ENCODE data around the gene GSTA3.

Gene GSTA3

DNA sequence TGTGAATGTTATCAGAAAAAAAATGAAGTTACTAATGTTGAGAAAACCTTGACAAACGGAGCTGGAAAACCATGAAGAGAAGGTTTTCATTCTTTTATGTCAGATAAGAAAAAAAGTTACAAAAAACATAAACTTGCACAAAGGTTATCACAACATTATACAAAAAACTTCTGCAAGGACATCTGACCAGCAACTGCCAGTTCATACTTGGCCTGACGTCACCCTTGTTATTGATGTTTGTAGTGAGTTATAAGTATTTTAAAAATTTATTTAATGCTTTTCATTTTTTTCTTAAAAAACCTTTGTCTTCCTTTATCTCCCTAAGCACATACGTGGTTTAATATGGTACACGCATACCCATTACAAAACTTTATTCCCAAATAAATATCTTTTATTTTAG lies 16.3 kb downstream of the GSTA3 start:
- in situ Hi-C loops (cut with HindIII; ENCODE audit: low sequenced_read_pairs) = no loop called here

DNA sequence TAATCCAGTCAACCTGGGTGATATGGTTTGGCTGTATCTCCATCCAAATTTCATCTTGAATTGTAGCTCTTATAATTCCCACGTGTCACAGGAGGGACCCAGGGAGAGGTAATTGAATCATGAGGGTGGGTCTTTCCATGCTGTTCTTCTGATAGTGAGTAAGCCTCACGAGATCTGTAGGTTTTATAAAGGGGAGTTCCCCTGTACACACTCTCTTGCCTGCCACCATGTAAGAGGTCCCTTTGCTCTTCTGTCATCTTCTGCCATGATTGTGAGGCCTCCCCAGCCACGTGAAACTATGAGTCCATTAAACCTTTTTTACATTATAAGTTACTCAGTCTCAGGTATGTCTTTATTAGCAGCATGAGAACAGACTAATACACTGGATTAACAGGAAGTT lies 19.5 kb downstream of the GSTA3 start:
- in situ Hi-C loops (cut with HindIII; ENCODE audit: low sequenced_read_pairs) = no loop called here
- TF ChIP-seq, protein P1, sequence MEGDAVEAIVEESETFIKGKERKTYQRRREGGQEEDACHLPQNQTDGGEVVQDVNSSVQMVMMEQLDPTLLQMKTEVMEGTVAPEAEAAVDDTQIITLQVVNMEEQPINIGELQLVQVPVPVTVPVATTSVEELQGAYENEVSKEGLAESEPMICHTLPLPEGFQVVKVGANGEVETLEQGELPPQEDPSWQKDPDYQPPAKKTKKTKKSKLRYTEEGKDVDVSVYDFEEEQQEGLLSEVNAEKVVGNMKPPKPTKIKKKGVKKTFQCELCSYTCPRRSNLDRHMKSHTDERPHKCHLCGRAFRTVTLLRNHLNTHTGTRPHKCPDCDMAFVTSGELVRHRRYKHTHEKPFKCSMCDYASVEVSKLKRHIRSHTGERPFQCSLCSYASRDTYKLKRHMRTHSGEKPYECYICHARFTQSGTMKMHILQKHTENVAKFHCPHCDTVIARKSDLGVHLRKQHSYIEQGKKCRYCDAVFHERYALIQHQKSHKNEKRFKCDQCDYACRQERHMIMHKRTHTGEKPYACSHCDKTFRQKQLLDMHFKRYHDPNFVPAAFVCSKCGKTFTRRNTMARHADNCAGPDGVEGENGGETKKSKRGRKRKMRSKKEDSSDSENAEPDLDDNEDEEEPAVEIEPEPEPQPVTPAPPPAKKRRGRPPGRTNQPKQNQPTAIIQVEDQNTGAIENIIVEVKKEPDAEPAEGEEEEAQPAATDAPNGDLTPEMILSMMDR (IDR thresholded peaks at IDR 0.05; ENCODE audit: low read depth, low read length) = no peak
- no peak for DNase-seq (ENCODE audit: low read depth, low spot score)
- H3K4me3 ChIP-seq (ENCODE audit: low read depth, low read length) = no peak overlapping the region

More for the DNA sequence above, 16.3 kb downstream of the GSTA3 start:
- no peak overlapping the region for H3K4me3 ChIP-seq (ENCODE audit: low read depth, low read length)
- no peak for DNase-seq (ENCODE audit: low read depth, low spot score)
- TF ChIP-seq, protein P1 (IDR thresholded peaks at IDR 0.05; ENCODE audit: low read depth, low read length) = no peak

DNA sequence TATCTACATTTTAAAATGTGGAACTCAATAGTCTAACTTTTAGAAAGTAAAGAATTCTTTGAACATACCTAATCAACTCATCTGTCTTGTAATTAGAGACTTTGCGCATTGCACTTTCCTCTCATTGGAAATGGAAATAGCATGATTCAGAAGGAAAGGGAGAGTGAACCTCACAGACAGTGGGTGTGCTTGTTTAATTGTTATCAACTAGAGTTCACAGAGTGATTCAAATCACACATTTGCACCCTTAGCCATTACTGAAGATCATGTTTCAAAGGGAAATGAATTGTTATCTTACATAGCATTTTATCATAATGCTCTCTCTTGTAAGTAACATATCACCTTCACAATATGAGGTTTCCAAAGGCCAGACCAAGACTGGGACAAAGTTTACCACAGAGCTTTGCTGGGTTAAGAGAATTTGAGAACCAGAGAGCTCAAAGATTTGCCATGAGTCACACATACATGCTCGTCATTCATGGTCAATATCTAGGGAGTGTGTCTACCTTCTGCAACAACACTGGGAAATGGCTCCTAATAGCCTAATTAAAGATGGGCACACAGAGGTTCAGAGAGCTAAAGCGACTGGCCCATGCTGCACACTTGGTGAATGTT lies 21.5 kb downstream of the GSTA3 start:
- TF ChIP-seq, protein P1 (IDR thresholded peaks at IDR 0.05; ENCODE audit: low read depth, low read length) = no peak

DNA sequence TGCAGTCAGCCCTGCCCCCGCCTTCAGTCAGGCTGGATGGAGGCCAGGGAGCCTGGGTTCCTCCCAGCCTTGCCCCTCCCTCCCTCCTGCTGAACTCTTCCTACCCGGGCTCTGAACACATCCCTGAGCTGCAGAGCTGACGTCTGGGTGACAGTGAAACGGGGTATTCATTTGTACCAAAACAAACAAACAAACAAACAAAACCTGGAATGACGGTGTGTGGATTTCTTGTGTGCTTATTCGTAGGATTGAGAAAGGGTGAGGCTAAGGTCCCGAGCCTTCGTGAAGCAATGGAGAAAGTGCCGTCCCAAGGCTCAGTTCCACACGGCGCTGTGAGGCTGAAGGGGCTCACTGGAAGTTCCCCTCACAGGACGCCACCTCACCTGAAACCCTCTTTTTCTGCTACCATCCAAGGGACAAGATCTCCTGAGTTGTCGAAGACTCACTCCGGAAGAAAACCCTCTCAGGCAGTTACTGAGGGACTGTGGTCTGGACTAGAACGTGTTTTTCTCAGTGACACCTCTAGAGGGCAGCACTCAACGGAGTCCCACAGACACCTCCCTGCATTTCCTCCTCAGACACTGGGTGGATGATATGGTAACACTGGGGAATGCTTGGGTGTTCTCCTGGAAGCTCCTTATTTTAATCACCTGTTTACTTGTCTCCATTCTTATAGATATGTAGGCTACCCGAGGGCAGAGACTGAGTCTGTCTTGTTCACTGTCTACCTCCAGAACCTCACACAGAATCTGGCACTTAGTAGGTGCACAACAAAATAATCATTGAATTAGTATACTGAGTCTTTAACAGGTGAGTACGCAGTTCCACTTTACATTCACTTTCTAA lies 27.3 kb downstream of the GSTA3 start:
- H3K4me3 ChIP-seq (ENCODE audit: low read depth, low read length) = peak overlapping the region; percentile 47
- DNase-seq (ENCODE audit: low read depth, low spot score) = peak; percentile 57
- TF ChIP-seq, protein P1 (IDR thresholded peaks at IDR 0.05; ENCODE audit: low read depth, low read length) = peak; percentile 76
- in situ Hi-C loops (cut with HindIII; ENCODE audit: low sequenced_read_pairs) = no loop called here

More for the DNA sequence above, 21.5 kb downstream of the GSTA3 start:
- no peak overlapping the region for H3K4me3 ChIP-seq (ENCODE audit: low read depth, low read length)
- no peak for DNase-seq (ENCODE audit: low read depth, low spot score)
- in situ Hi-C loops (cut with HindIII; ENCODE audit: low sequenced_read_pairs) = no loop called here

DNA sequence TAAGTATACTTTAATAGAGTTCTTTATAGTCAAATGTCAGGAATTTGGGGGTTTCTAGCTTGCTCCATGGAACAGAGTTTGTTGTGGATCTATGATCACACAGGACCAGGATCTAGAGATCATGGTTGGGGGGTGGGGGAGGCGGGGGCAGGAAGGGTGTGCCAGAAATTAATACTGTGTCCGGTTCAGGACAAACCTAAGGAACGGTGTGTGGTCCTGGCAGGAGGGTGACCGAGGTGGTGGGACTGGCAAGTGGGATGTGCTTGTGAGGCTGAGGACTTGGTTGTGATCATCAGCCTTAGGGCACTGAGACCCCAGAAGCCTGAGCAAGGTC lies 27.9 kb downstream of the GSTA3 start:
- no peak overlapping the region for H3K4me3 ChIP-seq (ENCODE audit: low read depth, low read length)
- in situ Hi-C loops (cut with HindIII; ENCODE audit: low sequenced_read_pairs) = no loop called here

DNA sequence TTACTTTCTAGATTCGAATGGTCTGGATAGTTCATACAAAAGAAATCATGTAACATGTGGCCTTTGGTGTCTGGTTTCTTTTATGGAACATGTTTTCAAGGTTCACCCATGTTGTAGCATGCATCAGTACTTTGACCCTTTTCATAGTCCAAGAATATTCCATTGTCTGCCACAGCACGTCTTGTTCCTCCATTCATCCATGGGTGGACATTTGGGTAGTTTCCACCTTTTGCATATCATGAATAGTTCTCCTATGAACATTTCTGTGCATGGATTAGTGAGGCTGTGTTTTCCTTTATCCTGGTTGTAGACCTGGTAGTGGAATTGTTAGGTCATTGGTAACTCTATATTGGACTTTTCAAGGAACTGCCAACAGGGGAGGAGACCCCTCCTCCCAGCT lies 31.7 kb downstream of the GSTA3 start:
- no peak overlapping the region for H3K4me3 ChIP-seq (ENCODE audit: low read depth, low read length)
- TF ChIP-seq, protein P1 (IDR thresholded peaks at IDR 0.05; ENCODE audit: low read depth, low read length) = no peak
- DNase-seq (ENCODE audit: low read depth, low spot score) = peak; percentile 4
- in situ Hi-C loops (cut with HindIII; ENCODE audit: low sequenced_read_pairs) = no loop called here

More for the DNA sequence above, 27.9 kb downstream of the GSTA3 start:
- DNase-seq (ENCODE audit: low read depth, low spot score) = no peak
- TF ChIP-seq, protein P1 (IDR thresholded peaks at IDR 0.05; ENCODE audit: low read depth, low read length) = no peak
